GM23248 (cell line): ENCODE data around the gene CDK14.

Experiments
- EZH2 ChIP-seq: fragments of 200-600 bp; sonication (generic); IDR thresholded peaks from 2 replicates; pipeline ENCODE4 v1.6.1; 2018; ENCODE audit warnings: antibody characterized with exemption, mild to moderate bottlenecking; ENCODE audit not compliant: insufficient read depth, poor library complexity, severe bottlenecking
- EZH2phosphoT487 ChIP-seq: fragments of 200-600 bp; sonication (generic); IDR thresholded peaks from 2 replicates; pipeline ENCODE4 v1.6.1; 2018; ENCODE audit warnings: antibody characterized with exemption, moderate library complexity, mild to moderate bottlenecking, low read depth; ENCODE audit not compliant: insufficient read depth

- TF ChIP-seq EZH2 (no peak), EZH2phosphoT487 (no peak)
Measured at GRCh38 chr7:90984692-90985091, 388.6 kb downstream of the CDK14 start.
